K562 (cell line): ENCODE measurements around the gene CRY2. TPM values are rescaled to one million over a fixed set of nuclear protein-coding genes. Genes with fewer than 3 reads are reported as not detected.
A peak's percentile ranks its signal among the peaks of the same experiment; 100 is the strongest.

Experiments
- ATAC-seq: fragments of 200-7000 bp; cut with Tn5 transposase; 3 replicates; pipeline ENCODE4 v1.9.1; 2020; ENCODE audit warnings: moderate library complexity
- BruUV-seq: library from RNA; stranded (reverse); fragments of 400-500 nt; replicated peaks from 2 replicates; lab custom pipeline; 2021; lab: Mats Ljungman, UMichigan
- CTCF ChIA-PET: fragments of 300-600 bp; formaldehyde crosslinking; extraction: SDS; loops from one replicate; lab custom pipeline; 2021; ENCODE audit warnings: low intra/inter-chr PET ratio; lab: Yijun Ruan, JAX
- POLR2A ChIA-PET: fragments of 300-600, 350-650 bp; sonication (Branson Sonifier 250); formaldehyde crosslinking; extraction: SDS; loops from one replicate; lab custom pipeline; 2021; ENCODE audit warnings: antibody characterized with exemption, inconsistent platforms; lab: Yijun Ruan, JAX
- DNase-seq, 4 experiments: peaks; one replicate each; pipeline versions ENCODE4 v3.0.0 to v3.0.0-alpha.2; 2011 to 2018; ENCODE audit warnings: low spot score in 3 of 4, mixed read lengths in 3 of 4; ENCODE audit errors: extremely low read depth in 1 of 4
- FAIRE-seq: peaks from 2 replicates; lab custom pipeline; 2011; peaks lifted over from hg19 to GRCh38; lab: Jason Lieb, UNC
- H2AFZ ChIP-seq: 2 replicates; pipeline ENCODE4 v1.6.0; 2011; ENCODE audit warnings: low read depth, low read length, control low read depth, inconsistent platforms
- H3K27ac ChIP-seq: fragments of 200-600 bp; 3 replicates; pipeline ENCODE4 v1.8.0; 2011; ENCODE audit warnings: low read depth, mild to moderate bottlenecking, control low read depth, inconsistent platforms, low read length, moderate library complexity, mixed read lengths; ENCODE audit errors: extremely low read depth
- H3K27me3 ChIP-seq, 2 experiments: fragments of 300-600 bp in 1 of 2; 2 replicates in 1 of 2; 3 replicates in 1 of 2; pipeline versions ENCODE4 v1.6.0 to v1.8.0; 2011; ENCODE audit warnings: inconsistent platforms in 2 of 2, low read length in 2 of 2, mild to moderate bottlenecking in 1 of 2, mixed read lengths in 1 of 2, moderate library complexity in 1 of 2; ENCODE audit not compliant: control insufficient read depth in 2 of 2, insufficient read depth in 2 of 2
- H3K36me3 ChIP-seq: fragments of 300-600 bp; 3 replicates; pipeline ENCODE4 v1.8.0; 2011; ENCODE audit warnings: mild to moderate bottlenecking, low read length, inconsistent platforms; ENCODE audit not compliant: control insufficient read depth, insufficient read depth
- H3K4me1 ChIP-seq, 2 experiments: fragments of 200-600 bp in 1 of 2; replicated peaks in 1 of 2; 2 replicates in 1 of 2; 3 replicates in 1 of 2; pipeline versions ENCODE4 v1.5.1 to v1.8.0; 2011; ENCODE audit warnings: inconsistent platforms in 2 of 2, low read length in 2 of 2, mild to moderate bottlenecking in 1 of 2, mixed read lengths in 1 of 2, moderate library complexity in 1 of 2; ENCODE audit not compliant: control insufficient read depth in 2 of 2, insufficient read depth in 2 of 2
- H3K4me2 ChIP-seq: 2 replicates; pipeline ENCODE4 v1.6.1; 2011; ENCODE audit warnings: low read length, control low read depth, inconsistent platforms, mixed read lengths; ENCODE audit not compliant: insufficient read depth
- H3K4me3 ChIP-seq: fragments of 200-600 bp; sonication (generic), shearing (Covaris generic); 2 replicates; pipeline ENCODE4 v1.5.1; 2016; ENCODE audit warnings: control low read depth, inconsistent platforms
- H3K79me2 ChIP-seq: fragments of 200-600 bp; 3 replicates; pipeline ENCODE4 v1.8.0; 2011; ENCODE audit warnings: low read length, inconsistent platforms; ENCODE audit not compliant: control insufficient read depth, insufficient read depth
- H3K9ac ChIP-seq, 2 experiments: 2 replicates each; pipeline versions ENCODE4 v1.6.0 to v1.6.1; 2011; ENCODE audit warnings: low read depth in 2 of 2, low read length in 2 of 2, control low read depth in 1 of 2, inconsistent platforms in 1 of 2, mild to moderate bottlenecking in 1 of 2, mixed read lengths in 1 of 2; ENCODE audit not compliant: insufficient read depth in 1 of 2
- H3K9me1 ChIP-seq: one replicate; pipeline ENCODE4 v1.6.0; 2011; ENCODE audit warnings: inconsistent platforms, mild to moderate bottlenecking, low read length, moderate library complexity; ENCODE audit not compliant: control insufficient read depth, insufficient read depth
- H3K9me3 ChIP-seq: replicated peaks from 2 replicates; pipeline ENCODE4 v1.5.1; 2011; ENCODE audit warnings: low read depth, low read length, inconsistent platforms; ENCODE audit not compliant: control insufficient read depth, insufficient read depth
- H4K20me1 ChIP-seq: replicated peaks from 2 replicates; pipeline ENCODE4 v1.6.1; 2011; ENCODE audit warnings: low read length, inconsistent platforms, mixed read lengths; ENCODE audit not compliant: control insufficient read depth, insufficient read depth
- KLF13 ChIP-seq: fragments of 450-650 bp; IDR thresholded peaks from 2 replicates; pipeline ENCODE4 v1.6.1; 2016; ENCODE audit warnings: missing genetic modification characterization, low read depth, mild to moderate bottlenecking, missing compliant biosample characterization, moderate library complexity, borderline replicate concordance
- SMAD2 ChIP-seq: fragments of 150-350 bp; IDR thresholded peaks from 2 replicates; pipeline ENCODE4 v1.6.1; 2014; ENCODE audit warnings: low read depth, mild to moderate bottlenecking, low read length
- ZNF57 ChIP-seq: fragments of 450-650 bp; formaldehyde crosslinking; IDR thresholded peaks from 2 replicates; pipeline ENCODE4 v1.4.0; 2020; ENCODE audit warnings: mild to moderate bottlenecking, moderate library complexity
- WGBS: fragments of 100-300 bp; shearing (Covaris generic); methylation state at CpG from one replicate; pipeline ENCODE4 v1.1.6; 2016; ENCODE audit warnings: low coverage, mixed read lengths; ENCODE audit not compliant: insufficient coverage; ENCODE audit errors: missing lambda C conversion rate; 5-methylcytosine and 5-hydroxymethylcytosine counted together
- in situ Hi-C: fragments of 300-500 bp; cut with MboI; formaldehyde crosslinking; loops from 4 replicates; pipeline ENCODE4 v1.15.0; 2018; ENCODE audit warnings: inconsistent platforms, mixed read lengths
- intact Hi-C: fragments of 100-400 bp; cut with micrococcal nuclease; formaldehyde crosslinking; loops from 2 replicates; pipeline ENCODE4 v1.14.2; 2022
- polyA plus RNA-seq, 8 experiments: library from polyadenylated mRNA; depleted of rRNA in 4 of 8; stranded (reverse) in 5 of 8; unstranded in 3 of 8; fragments of >200 nt; fragmentation: Nextera tagmentation in 2 of 8; fragmentation: Illumina TruSeq in 1 of 8; extraction: Ambion mirVana in 2 of 8; extraction: Trizol in 1 of 8; gene quantifications; 2 replicates each; pipeline versions ENCODE4 v1.2.1 to v1.2.3, GENCODE V29; 2011 to 2014; ENCODE audit warnings: inconsistent platforms in 1 of 8, missing spikeins in 1 of 8
- total RNA-seq, 7 experiments: library from RNA; depleted of rRNA in 6 of 7; stranded (reverse); fragments of >200 nt in 6 of 7; fragmentation: Illumina TruSeq in 2 of 7; extraction: Trizol in 2 of 7; gene quantifications; 2 replicates each; pipeline versions ENCODE4 v1.2.1 to v1.2.3, GENCODE V29; 2011 to 2021; ENCODE audit warnings: low replicate concordance in 1 of 7
- TF ChIP-seq, protein P1 (sequence below): sonication (generic); formaldehyde crosslinking; IDR thresholded peaks from 2 replicates; pipeline ENCODE4 v1.8.0; 2022; ENCODE audit warnings: mild to moderate bottlenecking, missing genetic modification reagents

CRY2 gene
- total and polyA plus RNA-seq, 9 of the 15 experiments (the other 6 are each of a cell fraction or from before 2014, with no cell fraction given) = 2.3 to 23.9 (median 14.8) TPM

DNA sequence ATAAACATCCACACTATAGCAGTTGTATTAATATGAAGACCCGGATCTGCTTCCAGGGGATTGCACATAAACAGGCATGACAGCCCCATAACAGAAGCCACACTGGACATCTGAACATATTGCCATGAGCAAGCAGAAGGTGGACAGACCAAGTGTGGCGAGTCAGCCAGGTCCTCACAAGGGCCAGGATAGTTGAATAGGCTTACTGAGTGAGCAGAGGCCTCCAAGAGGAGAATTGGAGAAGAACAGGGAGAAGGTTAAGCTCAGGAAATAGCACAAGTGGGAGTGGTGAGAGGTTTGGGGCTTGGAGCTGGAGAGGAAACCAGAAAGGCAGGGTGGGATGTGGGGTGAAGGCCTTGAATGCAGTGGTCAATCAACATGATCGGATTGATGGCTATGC is 31.5 kb upstream of the CRY2 start (continued):
- TF ChIP-seq, protein P1, sequence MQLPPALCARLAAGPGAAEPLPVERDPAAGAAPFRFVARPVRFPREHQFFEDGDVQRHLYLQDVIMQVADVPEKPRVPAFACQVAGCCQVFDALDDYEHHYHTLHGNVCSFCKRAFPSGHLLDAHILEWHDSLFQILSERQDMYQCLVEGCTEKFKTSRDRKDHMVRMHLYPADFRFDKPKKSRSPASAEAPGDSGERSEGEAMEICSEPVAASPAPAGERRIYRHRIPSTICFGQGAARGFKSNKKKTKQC (CRISPR knock-in tag) = no peak
- TF ChIP-seq KLF13 = no peak
- TF ChIP-seq, all 486 proteins: peak for 1

DNA sequence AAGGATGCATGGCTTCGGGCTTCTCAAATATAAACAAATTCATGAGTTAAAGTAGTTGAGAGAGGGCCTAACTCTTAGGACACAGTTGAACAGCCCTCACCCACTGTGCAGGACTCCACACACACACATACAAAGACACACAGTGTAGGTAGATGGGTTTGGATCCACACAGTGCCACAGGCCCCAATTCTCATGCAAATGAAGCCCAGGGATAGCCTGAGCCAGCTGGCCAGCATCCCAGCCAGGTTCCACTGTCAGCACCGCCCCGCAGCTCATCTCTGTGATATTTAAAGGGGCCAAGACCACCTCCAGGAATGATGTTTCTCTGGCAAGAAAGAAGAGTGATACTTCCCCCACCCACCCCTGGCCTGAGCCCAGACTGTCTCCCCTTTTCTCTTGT is 30.7 kb upstream of the CRY2 start:
- Histone ChIP-seq H4K20me1 (no peaks in the 10 kb centered on the region), H2AFZ (no peak overlapping the region), H3K4me1 (no peaks in the 10 kb centered on the region; a peak in 1 of 5 replicates), H3K27ac (no peak overlapping the region), H3K9me1 (no peaks in the 10 kb centered on the region), H3K27me3 (no peaks in the 10 kb centered on the region), H3K4me2 (no peak overlapping the region), H3K9ac (no peak overlapping the region), H3K79me2 (no peaks in the 10 kb centered on the region), H3K9me3 (no peaks in the 10 kb centered on the region), H3K36me3 (peaks cover 10% of the 10 kb centered on the region; the same call in 1 of the 3 replicates), H3K4me3 (no peak overlapping the region)
- FAIRE-seq (no peak), DNase-seq (no peak), ATAC-seq (peak; percentile 22; the same call in 2 of the 3 replicates)
- TF ChIP-seq ZNF57 (CRISPR knock-in tag) = no peak
- no peak for TF ChIP-seq SMAD2
- BruUV-seq = no TSS peak
- ChIA-PET POLR2A (interaction anchor here (0.7 to 1.4 kb wide), 5 partner anchors 11 to 264 kb away, joined by 3 to 4 read pairs (median 3); no protein-coding TSS in a partner anchor), CTCF (no interaction called here)
- intact Hi-C loops = no loop called here
- in situ Hi-C loops = no loop called here
- WGBS = 62% methylated on average over 3 of the region's 3 CpGs
